Right atrium auricular region (tissue), 2 donors: ENCODE data around the gene BNC2. TPM values are rescaled to one million over a fixed set of nuclear protein-coding genes. Genes with fewer than 3 reads are reported as not detected.
"Not testable (repeated sequence)": the region's sequence is repeated elsewhere in the genome, so short reads cannot be mapped to it uniquely, and the experiment has no call there.

ENCODE experiments used
- DNase-seq: peaks from one replicate; pipeline ENCODE4 v3.0.0-alpha.2; 2019; ENCODE audit warnings: low spot score
- H3K27ac ChIP-seq, 2 donors: fragments of 200-600 bp; sonication (generic); 1 replicate in 1 of 2; 2 replicates in 1 of 2; pipeline ENCODE4 v1.5.1; 2016 to 2019
- H3K27me3 ChIP-seq, 2 donors: fragments of 200-600 bp; sonication (generic); one replicate each; pipeline versions ENCODE4 v1.5.1 to v1.6.0; 2017 to 2019
- H3K36me3 ChIP-seq: fragments of 200-600 bp; sonication (generic); one replicate; pipeline ENCODE4 v1.5.1; 2016
- H3K4me1 ChIP-seq, 2 donors: fragments of 200-600 bp; sonication (generic); one replicate each; pipeline versions ENCODE4 v1.5.1 to v1.6.0; 2017 to 2019
- H3K4me3 ChIP-seq, 2 donors: fragments of 200-600 bp; sonication (generic); 1 replicate in 1 of 2; 2 replicates in 1 of 2; pipeline ENCODE4 v1.5.1; 2017 to 2019; ENCODE audit warnings: mild to moderate bottlenecking in 1 of 2, moderate library complexity in 1 of 2
- H3K9me3 ChIP-seq, 2 donors: fragments of 200-600 bp; sonication (generic); one replicate each; pipeline ENCODE4 v1.5.1; 2019
- CTCF ChIP-seq, 2 donors: fragments of 200-600 bp; sonication (generic); IDR thresholded peaks; one replicate each; pipeline ENCODE4 v1.5.1; 2019; ENCODE audit warnings: antibody characterized with exemption in 2 of 2
- total RNA-seq, 2 donors: library from RNA; depleted of rRNA; stranded (reverse); fragments of >200 nt; gene quantifications; one replicate each; pipeline ENCODE4 v1.1.0, GENCODE V29; 2016

BNC2 gene
- total RNA-seq, 2 donors from 2014 or later, result 68.3 to 77.6 TPM

GRCh38 chr9:16543225-16543624 lies 327.2 kb downstream of the BNC2 start:
- DNase-seq, result no peak
- Histone ChIP-seq H3K4me1 (no peaks in the 10 kb centered on the region), H3K36me3 (no peaks in the 10 kb centered on the region), H3K27ac (no peak overlapping the region), H3K4me3 (no peak overlapping the region), H3K27me3 (no peaks in the 10 kb centered on the region), H3K9me3 (no peaks in the 10 kb centered on the region)
- no peak for TF ChIP-seq CTCF (IDR thresholded peaks at IDR 0.05)

- Histone ChIP-seq H3K27me3 (no peaks in the 10 kb centered on the region), H3K4me3 (no peak overlapping the region), H3K27ac (no peak overlapping the region), H3K4me1 (no peaks in the 10 kb centered on the region), H3K36me3 (no peaks in the 10 kb centered on the region), H3K9me3 (no peaks in the 10 kb centered on the region)
- no peak for TF ChIP-seq CTCF (IDR thresholded peaks at IDR 0.05)
- DNase-seq, result no peak
These were observed 328.2 kb downstream of the BNC2 start for GRCh38 chr9:16542290-16542689.

- TF ChIP-seq CTCF (IDR thresholded peaks at IDR 0.05), result no peak
- Histone ChIP-seq H3K27ac (no peak overlapping the region), H3K4me1 (no peaks in the 10 kb centered on the region), H3K9me3 (no peaks in the 10 kb centered on the region), H3K4me3 (no peak overlapping the region), H3K27me3 (no peaks in the 10 kb centered on the region), H3K36me3 (no peaks in the 10 kb centered on the region)
- DNase-seq, result no peak
These were observed 329.5 kb downstream of the BNC2 start for GRCh38 chr9:16540743-16541613.

GRCh38 chr9:16539626-16540025 lies 330.8 kb downstream of the BNC2 start:
- not testable (repeated sequence) for H3K36me3 ChIP-seq, DNase-seq, H3K4me1 ChIP-seq

GRCh38 chr9:16535555-16535954 lies 334.9 kb downstream of the BNC2 start:
- no peak for TF ChIP-seq CTCF (IDR thresholded peaks at IDR 0.05)
- DNase-seq, result no peak
- H3K27ac ChIP-seq, result no peak overlapping the region
- no peaks in the 10 kb centered on the region for H3K9me3 ChIP-seq
- H3K4me3 ChIP-seq, result no peak overlapping the region
- H3K4me1 ChIP-seq, result no peaks in the 10 kb centered on the region
- no peaks in the 10 kb centered on the region for H3K36me3 ChIP-seq
- no peaks in the 10 kb centered on the region for H3K27me3 ChIP-seq

More at GRCh38 chr9:16539626-16540025, 330.8 kb downstream of the BNC2 start:
- H3K27me3 ChIP-seq, H3K4me3 ChIP-seq, H3K27ac ChIP-seq, H3K9me3 ChIP-seq: not testable (repeated sequence)

GRCh38 chr9:16532681-16533450 lies 337.6 kb downstream of the BNC2 start:
- no peak overlapping the region for H3K27ac ChIP-seq

More at GRCh38 chr9:16532681-16533450, 337.6 kb downstream of the BNC2 start:
- no peak overlapping the region for H3K4me3 ChIP-seq
- DNase-seq, result no peak
- H3K36me3 ChIP-seq, result no peaks in the 10 kb centered on the region
- no peaks in the 10 kb centered on the region for H3K27me3 ChIP-seq
- no peaks in the 10 kb centered on the region for H3K4me1 ChIP-seq
- no peak for TF ChIP-seq CTCF (IDR thresholded peaks at IDR 0.05)
- H3K9me3 ChIP-seq, result no peaks in the 10 kb centered on the region
